HG03442 (cell line): Measurements from ENCODE around the gene RMI1.
A peak's percentile ranks its signal among the peaks of the same experiment; 100 is the strongest.
"Not testable (repeated sequence)": the region's sequence is repeated elsewhere in the genome, so short reads cannot be mapped to it uniquely, and the experiment has no call there.

Experiments
- ATAC-seq: cut with Tn5 transposase; IDR thresholded peaks from one replicate; pipeline ENCODE4 v1.9.1; 2021; ENCODE audit warnings: mild to moderate bottlenecking, moderate library complexity; ENCODE audit not compliant: unreplicated experiment

The RMI1 gene

DNA sequence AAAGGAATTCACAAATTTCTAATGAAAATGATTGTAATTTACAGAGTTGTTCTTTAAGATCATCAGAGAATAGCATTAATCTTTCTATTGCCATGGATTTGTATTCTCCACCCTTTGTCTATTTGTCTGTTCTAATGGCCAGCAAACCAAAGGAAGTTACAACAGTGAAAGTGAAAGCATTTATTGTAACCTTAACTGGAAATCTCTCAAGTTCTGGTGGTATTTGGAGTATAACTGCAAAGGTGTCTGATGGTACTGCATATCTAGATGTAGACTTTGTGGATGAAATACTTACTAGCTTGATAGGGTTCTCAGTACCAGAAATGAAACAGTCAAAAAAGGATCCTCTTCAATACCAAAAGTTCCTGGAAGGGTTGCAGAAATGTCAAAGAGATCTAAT, 21.7 kb downstream of the RMI1 start:
- ATAC-seq: peak; percentile 53

- ATAC-seq: no peak
These were observed 22.6 kb downstream of the RMI1 start for GRCh38 chr9:84003246-84003645.

- no peak for ATAC-seq
These were observed 27.1 kb downstream of the RMI1 start for GRCh38 chr9:84007662-84008061.

DNA sequence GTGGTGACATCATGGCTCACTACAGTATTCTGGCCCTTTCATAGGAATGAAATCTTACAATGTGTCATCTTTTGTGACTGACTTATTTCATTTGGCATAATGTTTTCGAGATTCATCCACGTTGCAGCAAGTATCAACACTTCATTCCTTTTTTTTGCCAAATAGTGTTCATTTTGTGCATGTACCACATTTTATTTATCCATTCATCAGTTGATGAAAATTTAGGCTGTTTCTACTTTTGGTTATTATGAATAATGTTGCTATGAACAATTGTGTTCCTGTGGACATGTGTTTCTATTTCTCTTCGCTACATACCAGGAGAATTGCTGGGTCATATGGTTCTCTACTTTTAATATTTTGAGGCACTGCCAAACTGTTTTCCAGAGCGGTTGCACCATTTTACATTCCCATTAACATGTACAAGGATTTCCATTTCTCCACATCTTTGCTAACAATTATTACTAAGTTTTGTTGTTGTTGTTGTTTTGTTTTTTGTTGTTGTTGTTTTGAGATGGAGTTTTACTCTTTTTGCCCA, 43.5 kb downstream of the RMI1 start:
- ATAC-seq: no peak

DNA sequence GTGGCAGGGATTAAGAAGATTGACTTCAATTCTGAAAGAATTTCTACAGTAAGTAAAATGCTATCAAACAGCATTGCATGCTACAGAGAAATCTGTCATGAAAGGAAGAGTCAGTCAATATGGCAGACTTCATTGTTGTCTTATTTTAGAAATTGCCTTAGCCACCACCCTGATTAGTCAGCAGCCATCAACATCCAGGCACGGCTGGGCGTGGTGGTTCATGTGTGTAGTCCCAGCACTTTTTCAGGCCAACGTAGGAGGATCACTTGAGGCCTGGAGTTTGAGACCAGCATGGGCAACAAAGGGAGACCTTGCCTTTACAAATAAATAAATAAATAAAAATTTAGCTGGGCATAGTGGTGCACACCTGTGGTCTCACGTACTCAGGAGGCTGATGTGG, 46.6 kb downstream of the RMI1 start:
- ATAC-seq: no peak

GRCh38 chr9:84031534-84031933, 50.9 kb downstream of the RMI1 start:
- no peak for ATAC-seq

GRCh38 chr9:84041857-84042256, 61.3 kb downstream of the RMI1 start:
- ATAC-seq: not testable (repeated sequence)

DNA sequence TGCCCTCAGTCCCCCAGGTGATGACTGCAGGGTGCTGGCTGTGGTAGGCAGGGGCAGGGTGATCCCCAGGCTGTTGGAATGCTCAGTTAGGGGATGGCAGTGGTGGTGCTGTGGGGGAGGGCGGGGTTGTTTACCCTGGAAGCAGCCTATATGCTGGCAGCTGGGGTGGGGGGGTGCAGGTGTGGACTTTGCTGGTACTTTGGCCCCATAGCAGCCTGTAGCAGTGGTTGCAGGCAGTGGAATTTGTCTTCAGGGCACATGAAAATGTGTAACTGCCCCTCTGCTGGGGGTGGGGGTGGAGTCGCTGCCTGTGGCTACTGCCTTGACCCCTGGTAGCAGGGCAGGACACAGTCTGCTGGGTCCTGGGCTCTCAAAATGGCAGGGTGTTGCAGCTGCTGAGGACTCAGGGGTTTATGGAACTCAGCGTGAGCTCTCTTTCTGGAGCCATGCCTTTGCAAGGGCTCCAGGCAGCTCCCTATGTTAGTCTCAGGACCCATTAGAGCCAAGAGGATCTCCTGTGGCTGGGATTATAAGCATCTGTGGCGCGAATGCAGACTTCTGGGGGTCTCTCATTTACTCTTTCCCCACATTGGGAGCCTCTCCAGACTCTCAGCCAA, 65.0 kb downstream of the RMI1 start:
- no peak for ATAC-seq
